Prostate gland (tissue), 2 donors: ENCODE results near the gene RAPGEF2.

ENCODE experiments used
- POLR2A ChIP-seq: fragments of 450-650 bp; IDR thresholded peaks from one replicate; pipeline ENCODE4 v1.6.1; 2016; ENCODE audit warnings: antibody characterized with exemption, mild to moderate bottlenecking
- TF ChIP-seq, protein P1 (sequence below), 4 experiments: fragments of 200-600 bp in 2 of 4; fragments of 450-650 bp in 2 of 4; sonication (generic) in 2 of 4; IDR thresholded peaks; 1 replicate in 3 of 4; 2 replicates in 1 of 4; pipeline ENCODE4 v1.5.1; 2016 to 2019; ENCODE audit warnings: antibody characterized with exemption in 4 of 4, mild to moderate bottlenecking in 2 of 4, moderate library complexity in 2 of 4

GRCh38 chr4:159108124-159108523 is 5.2 kb downstream of the RAPGEF2 start:
- TF ChIP-seq, protein P1, sequence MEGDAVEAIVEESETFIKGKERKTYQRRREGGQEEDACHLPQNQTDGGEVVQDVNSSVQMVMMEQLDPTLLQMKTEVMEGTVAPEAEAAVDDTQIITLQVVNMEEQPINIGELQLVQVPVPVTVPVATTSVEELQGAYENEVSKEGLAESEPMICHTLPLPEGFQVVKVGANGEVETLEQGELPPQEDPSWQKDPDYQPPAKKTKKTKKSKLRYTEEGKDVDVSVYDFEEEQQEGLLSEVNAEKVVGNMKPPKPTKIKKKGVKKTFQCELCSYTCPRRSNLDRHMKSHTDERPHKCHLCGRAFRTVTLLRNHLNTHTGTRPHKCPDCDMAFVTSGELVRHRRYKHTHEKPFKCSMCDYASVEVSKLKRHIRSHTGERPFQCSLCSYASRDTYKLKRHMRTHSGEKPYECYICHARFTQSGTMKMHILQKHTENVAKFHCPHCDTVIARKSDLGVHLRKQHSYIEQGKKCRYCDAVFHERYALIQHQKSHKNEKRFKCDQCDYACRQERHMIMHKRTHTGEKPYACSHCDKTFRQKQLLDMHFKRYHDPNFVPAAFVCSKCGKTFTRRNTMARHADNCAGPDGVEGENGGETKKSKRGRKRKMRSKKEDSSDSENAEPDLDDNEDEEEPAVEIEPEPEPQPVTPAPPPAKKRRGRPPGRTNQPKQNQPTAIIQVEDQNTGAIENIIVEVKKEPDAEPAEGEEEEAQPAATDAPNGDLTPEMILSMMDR (IDR thresholded peaks at IDR 0.05): no peak
- no peak for TF ChIP-seq POLR2A
